Measurements from ENCODE around the gene STARD13. TPM values are rescaled to one million over a fixed set of nuclear protein-coding genes. Genes with fewer than 3 reads are reported as not detected.

Gene STARD13, protein sequence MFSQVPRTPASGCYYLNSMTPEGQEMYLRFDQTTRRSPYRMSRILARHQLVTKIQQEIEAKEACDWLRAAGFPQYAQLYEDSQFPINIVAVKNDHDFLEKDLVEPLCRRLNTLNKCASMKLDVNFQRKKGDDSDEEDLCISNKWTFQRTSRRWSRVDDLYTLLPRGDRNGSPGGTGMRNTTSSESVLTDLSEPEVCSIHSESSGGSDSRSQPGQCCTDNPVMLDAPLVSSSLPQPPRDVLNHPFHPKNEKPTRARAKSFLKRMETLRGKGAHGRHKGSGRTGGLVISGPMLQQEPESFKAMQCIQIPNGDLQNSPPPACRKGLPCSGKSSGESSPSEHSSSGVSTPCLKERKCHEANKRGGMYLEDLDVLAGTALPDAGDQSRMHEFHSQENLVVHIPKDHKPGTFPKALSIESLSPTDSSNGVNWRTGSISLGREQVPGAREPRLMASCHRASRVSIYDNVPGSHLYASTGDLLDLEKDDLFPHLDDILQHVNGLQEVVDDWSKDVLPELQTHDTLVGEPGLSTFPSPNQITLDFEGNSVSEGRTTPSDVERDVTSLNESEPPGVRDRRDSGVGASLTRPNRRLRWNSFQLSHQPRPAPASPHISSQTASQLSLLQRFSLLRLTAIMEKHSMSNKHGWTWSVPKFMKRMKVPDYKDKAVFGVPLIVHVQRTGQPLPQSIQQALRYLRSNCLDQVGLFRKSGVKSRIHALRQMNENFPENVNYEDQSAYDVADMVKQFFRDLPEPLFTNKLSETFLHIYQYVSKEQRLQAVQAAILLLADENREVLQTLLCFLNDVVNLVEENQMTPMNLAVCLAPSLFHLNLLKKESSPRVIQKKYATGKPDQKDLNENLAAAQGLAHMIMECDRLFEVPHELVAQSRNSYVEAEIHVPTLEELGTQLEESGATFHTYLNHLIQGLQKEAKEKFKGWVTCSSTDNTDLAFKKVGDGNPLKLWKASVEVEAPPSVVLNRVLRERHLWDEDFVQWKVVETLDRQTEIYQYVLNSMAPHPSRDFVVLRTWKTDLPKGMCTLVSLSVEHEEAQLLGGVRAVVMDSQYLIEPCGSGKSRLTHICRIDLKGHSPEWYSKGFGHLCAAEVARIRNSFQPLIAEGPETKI
- total RNA-seq = 1 to 10 TPM in 2 of 5 experiments, under 1 TPM in 3; 0.30 to 1.1 (median 0.73) TPM
- polyA plus RNA-seq = not detected
- total RNA-seq = not detected

DNA sequence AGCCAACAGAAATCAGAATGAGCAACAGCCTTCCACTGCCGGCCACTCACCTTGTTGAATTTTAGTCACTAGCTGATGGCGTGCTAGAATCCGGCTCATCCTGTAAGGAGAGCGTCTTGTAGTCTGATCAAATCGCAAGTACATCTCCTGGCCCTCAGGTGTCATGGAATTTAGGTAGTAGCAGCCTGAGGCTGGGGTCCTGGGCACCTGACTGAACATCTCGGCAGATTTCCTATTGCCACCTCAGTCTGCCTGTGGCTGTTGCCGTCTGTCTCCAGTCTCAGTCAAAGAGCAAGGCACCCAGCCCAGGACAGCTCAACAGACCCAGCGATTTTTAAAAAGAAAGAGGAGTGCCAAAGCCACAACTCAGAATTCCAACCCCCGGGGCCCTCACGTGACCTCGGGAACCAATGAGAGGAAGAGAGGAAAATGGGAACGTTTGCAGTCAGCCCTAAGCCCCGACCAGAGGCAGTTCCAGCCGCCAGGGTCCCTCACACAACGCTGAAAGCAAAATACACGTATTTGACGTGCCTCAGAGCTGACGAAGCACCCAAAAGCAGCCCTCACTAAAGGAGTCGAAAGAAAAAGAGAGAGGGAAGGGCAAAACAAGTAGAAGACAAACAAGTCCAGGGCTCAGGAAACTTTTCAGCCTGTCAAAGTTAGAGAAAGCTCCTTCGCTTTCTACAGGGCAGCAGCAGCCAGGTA is at the start of gene STARD13:
STARD13 (minus strand) TSS at position 336 of the 705 bp plus-strand sequence; CDS start at position 219, 117 bp downstream.
- ATAC-seq = peak; percentile 40
- H3K9me3 ChIP-seq (ENCODE audit: control insufficient read depth in 2 of 3, low read length in 3 of 3) = no peaks in the 10 kb centered on the region
- Mint-ChIP-seq H3K9me3 (peaks cover 0 to under 1% (median 0%) of the 10 kb centered on the region in 11 donors), H3K4me3 (peak within 1 kb of the TSS; percentile 68 to 86 (median 80)), H3K4me1 (peaks cover 10 to 24% (median 19%) of the 10 kb centered on the region in 7 donors), H3K36me3 (no peaks in the 10 kb centered on the region), H3K27ac (peak within 1 kb of the TSS in 2 of 9 donors; percentile 10 to 53), H3K27me3 (peaks cover 44 to 79% (median 56%) of the 10 kb centered on the region in 5 donors)
- H3K36me3 ChIP-seq (ENCODE audit: control insufficient read depth in 2 of 3, insufficient read depth in 3 of 3, low read length in 3 of 3) = no peaks in the 10 kb centered on the region
- CTCF ChIA-PET = no interaction called here
- H3K4me1 ChIP-seq (ENCODE audit: control insufficient read depth in 2 of 2, insufficient read depth in 2 of 2, low read length in 2 of 2) = peaks cover 0 to 6% of the 10 kb centered on the region in 2 donors
- H3K4me3 ChIP-seq (ENCODE audit: low read length) = no peak within 1 kb of the TSS
- no peak within 1 kb of the TSS for H3K27ac ChIP-seq (ENCODE audit: low read depth, low read length)
- POLR2A ChIA-PET = no interaction called here
- no peaks in the 10 kb centered on the region for H3K27me3 ChIP-seq (ENCODE audit: control insufficient read depth in 2 of 2, insufficient read depth in 2 of 2, low read length in 2 of 2)
- intact Hi-C loops (cut with micrococcal nuclease) = no loop called here
- DNase-seq = peak in 3 of 9 donors; percentile 3 to 24 (median 3)

DNA sequence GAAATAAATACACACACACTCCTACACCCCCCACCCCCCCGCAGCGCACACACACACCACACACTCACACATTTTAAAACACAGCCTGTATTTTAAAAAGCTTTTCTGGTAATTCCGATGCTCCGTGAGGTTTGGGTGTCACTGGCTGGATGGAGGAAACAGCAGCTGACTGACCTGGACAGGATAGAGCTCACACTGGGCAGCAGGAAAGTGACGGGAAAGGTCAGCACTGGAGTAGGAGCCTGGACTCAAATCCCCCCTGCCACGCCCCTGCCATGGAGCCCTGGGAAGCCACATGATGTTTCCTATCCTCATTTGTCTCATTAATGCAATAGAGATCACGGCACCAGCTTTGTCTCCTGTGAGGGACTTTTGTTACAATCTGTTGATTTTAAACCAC is 49.3 kb upstream of the STARD13 start:
- Mint-ChIP-seq H3K4me3 (peak overlapping the region in 1 of 10 donors; percentile 32), H3K36me3 (no peaks in the 10 kb centered on the region), H3K27me3 (peaks cover 6 to 35% (median 30%) of the 10 kb centered on the region in 5 donors), H3K27ac (no peak overlapping the region), H3K9me3 (no peaks in the 10 kb centered on the region), H3K4me1 (no peaks in the 10 kb centered on the region)
- Histone ChIP-seq H3K27ac (ENCODE audit: low read depth, low read length) (no peak overlapping the region), H3K9me3 (ENCODE audit: control insufficient read depth in 2 of 3, low read length in 3 of 3) (no peaks in the 10 kb centered on the region), H3K36me3 (ENCODE audit: control insufficient read depth in 2 of 3, insufficient read depth in 3 of 3, low read length in 3 of 3) (no peaks in the 10 kb centered on the region), H3K27me3 (ENCODE audit: control insufficient read depth in 2 of 2, insufficient read depth in 2 of 2, low read length in 2 of 2) (no peaks in the 10 kb centered on the region), H3K4me3 (ENCODE audit: low read length) (no peak overlapping the region), H3K4me1 (ENCODE audit: control insufficient read depth in 2 of 2, insufficient read depth in 2 of 2, low read length in 2 of 2) (no peaks in the 10 kb centered on the region)
- POLR2A ChIA-PET = no interaction called here
- CTCF ChIA-PET = no interaction called here
- DNase-seq (no peak), ATAC-seq (no peak)
- intact Hi-C loops (cut with micrococcal nuclease) = no loop called here

DNA sequence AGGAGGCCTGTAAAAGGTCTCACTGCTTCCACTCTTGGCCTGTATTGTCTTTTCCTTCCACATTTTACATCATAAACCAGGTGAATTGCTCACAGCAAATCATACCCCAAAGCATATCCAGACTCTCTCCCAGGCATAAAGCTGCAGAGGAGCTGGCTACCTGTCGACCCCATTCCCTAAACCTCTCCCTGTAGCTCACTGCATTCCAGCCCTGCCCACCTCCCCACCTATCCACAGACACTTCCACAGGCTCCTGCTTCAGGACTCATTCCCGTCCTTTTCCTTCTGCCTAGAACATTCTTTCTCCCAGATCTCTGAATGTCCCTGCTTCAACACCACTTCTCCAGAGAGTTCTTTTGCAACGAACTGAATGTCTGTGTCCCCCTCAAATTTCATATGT is 46.4 kb upstream of the STARD13 start:
- ChIA-PET POLR2A (no interaction called here), CTCF (no interaction called here)
- Mint-ChIP-seq H3K9me3 (no peaks in the 10 kb centered on the region), H3K4me3 (no peak overlapping the region), H3K36me3 (no peaks in the 10 kb centered on the region), H3K27me3 (peaks cover 3 to 35% (median 31%) of the 10 kb centered on the region in 5 donors), H3K4me1 (no peaks in the 10 kb centered on the region), H3K27ac (no peak overlapping the region)
- no peaks in the 10 kb centered on the region for H3K27me3 ChIP-seq (ENCODE audit: control insufficient read depth in 2 of 2, insufficient read depth in 2 of 2, low read length in 2 of 2)
- H3K36me3 ChIP-seq (ENCODE audit: control insufficient read depth in 2 of 3, insufficient read depth in 3 of 3, low read length in 3 of 3) = no peaks in the 10 kb centered on the region
- intact Hi-C loops (cut with micrococcal nuclease) = no loop called here
- DNase-seq = no peak
- H3K4me3 ChIP-seq (ENCODE audit: low read length) = no peak overlapping the region
- H3K4me1 ChIP-seq (ENCODE audit: control insufficient read depth in 2 of 2, insufficient read depth in 2 of 2, low read length in 2 of 2) = no peaks in the 10 kb centered on the region
- H3K27ac ChIP-seq (ENCODE audit: low read depth, low read length) = no peak overlapping the region
- no peak for ATAC-seq
- no peaks in the 10 kb centered on the region for H3K9me3 ChIP-seq (ENCODE audit: control insufficient read depth in 2 of 3, low read length in 3 of 3)

DNA sequence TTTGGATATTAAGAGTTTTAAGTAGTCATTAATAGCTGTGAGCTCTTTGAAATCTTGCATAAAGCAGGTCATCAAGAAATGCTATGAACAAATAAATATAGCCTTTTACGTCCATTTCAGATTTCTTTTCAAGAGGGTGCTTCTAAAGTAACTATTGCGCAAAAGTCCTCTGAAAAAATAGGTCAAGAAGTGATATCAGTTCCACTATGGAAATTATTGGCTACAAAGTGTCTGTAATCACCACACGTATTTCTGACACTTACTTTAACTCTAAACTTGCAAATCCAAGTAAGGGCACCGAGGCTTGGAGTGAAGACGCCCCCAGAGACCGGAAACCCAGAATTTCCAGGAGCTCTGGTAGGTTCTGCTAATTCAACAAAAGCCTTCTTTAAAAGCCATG is 44.9 kb upstream of the STARD13 start:
- H3K4me3 Mint-ChIP-seq = no peak overlapping the region
- intact Hi-C loops (cut with micrococcal nuclease) = no loop called here
- ChIA-PET CTCF (no interaction called here), POLR2A (no interaction called here)
- no peak overlapping the region for H3K4me3 ChIP-seq (ENCODE audit: low read length)
- no peaks in the 10 kb centered on the region for H3K27me3 ChIP-seq (ENCODE audit: control insufficient read depth in 2 of 2, insufficient read depth in 2 of 2, low read length in 2 of 2)
- H3K27ac ChIP-seq (ENCODE audit: low read depth, low read length) = no peak overlapping the region
- peaks cover 3 to 37% (median 31%) of the 10 kb centered on the region in 5 donors for H3K27me3 Mint-ChIP-seq
- H3K4me1 ChIP-seq (ENCODE audit: control insufficient read depth in 2 of 2, insufficient read depth in 2 of 2, low read length in 2 of 2) = no peaks in the 10 kb centered on the region
- H3K9me3 Mint-ChIP-seq = no peaks in the 10 kb centered on the region
- peaks cover 0 to 2% (median 0%) of the 10 kb centered on the region in 7 donors for H3K4me1 Mint-ChIP-seq
- no peaks in the 10 kb centered on the region for H3K9me3 ChIP-seq (ENCODE audit: control insufficient read depth in 2 of 3, low read length in 3 of 3)
- H3K36me3 ChIP-seq (ENCODE audit: control insufficient read depth in 2 of 3, insufficient read depth in 3 of 3, low read length in 3 of 3) = no peaks in the 10 kb centered on the region
- H3K36me3 Mint-ChIP-seq = no peaks in the 10 kb centered on the region
- no peak for DNase-seq
- ATAC-seq = no peak
- H3K27ac Mint-ChIP-seq = no peak overlapping the region

DNA sequence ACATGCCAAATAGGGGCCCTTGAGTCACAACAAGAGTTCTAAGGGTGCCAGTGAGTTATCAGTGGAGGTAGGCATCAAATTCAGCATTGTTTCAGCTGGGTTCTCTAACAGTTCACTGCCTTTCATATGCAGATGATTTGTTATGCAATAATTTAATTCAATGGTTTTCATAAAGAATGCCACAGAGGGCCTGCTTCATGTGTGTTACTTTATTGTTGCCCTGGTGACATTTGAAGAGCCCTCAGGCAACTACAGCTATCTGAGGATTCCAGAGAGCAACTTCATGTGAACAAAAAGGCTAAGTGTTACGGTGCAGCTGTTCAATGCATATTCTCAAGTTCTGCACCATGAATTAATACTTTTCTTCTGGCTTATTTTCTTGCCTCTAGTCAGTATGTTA is 43.1 kb upstream of the STARD13 start:
- Histone ChIP-seq H3K4me1 (ENCODE audit: control insufficient read depth in 2 of 2, insufficient read depth in 2 of 2, low read length in 2 of 2) (no peaks in the 10 kb centered on the region), H3K27me3 (ENCODE audit: control insufficient read depth in 2 of 2, insufficient read depth in 2 of 2, low read length in 2 of 2) (no peaks in the 10 kb centered on the region), H3K27ac (ENCODE audit: low read depth, low read length) (no peak overlapping the region), H3K36me3 (ENCODE audit: control insufficient read depth in 2 of 3, insufficient read depth in 3 of 3, low read length in 3 of 3) (no peaks in the 10 kb centered on the region), H3K4me3 (ENCODE audit: low read length) (no peak overlapping the region), H3K9me3 (ENCODE audit: control insufficient read depth in 2 of 3, low read length in 3 of 3) (no peaks in the 10 kb centered on the region)
- Mint-ChIP-seq H3K27me3 (peaks cover 3 to 26% (median 15%) of the 10 kb centered on the region in 5 donors), H3K4me1 (peaks cover 0 to 2% (median 0%) of the 10 kb centered on the region in 7 donors), H3K36me3 (no peaks in the 10 kb centered on the region), H3K4me3 (no peak overlapping the region), H3K9me3 (no peaks in the 10 kb centered on the region), H3K27ac (no peak overlapping the region)
- ChIA-PET CTCF (interaction anchor here (0.7 kb wide), 1 partner anchor 17 kb away, joined by 5 read pairs; no protein-coding TSS in a partner anchor), POLR2A (no interaction called here)
- DNase-seq = no peak
- intact Hi-C loops (cut with micrococcal nuclease) = no loop called here
- ATAC-seq = no peak

DNA sequence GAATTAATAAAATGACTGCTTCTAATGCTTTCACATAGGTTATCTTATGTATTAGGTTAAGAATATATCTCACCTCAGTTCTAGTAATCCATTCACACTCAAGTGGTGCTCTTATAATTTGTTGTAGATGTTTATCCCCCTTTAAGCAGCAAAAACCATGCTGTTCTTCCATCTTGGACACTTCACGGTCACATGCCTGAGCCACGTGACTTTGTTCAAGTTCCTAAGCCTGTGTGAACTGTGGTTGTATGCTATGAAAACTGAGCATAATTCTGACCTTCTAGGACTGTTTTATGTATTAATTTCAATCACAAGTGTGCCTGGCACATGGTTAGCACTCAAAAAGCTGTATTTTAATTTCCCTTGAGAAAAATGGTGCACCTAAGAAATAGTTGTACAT is 41.2 kb upstream of the STARD13 start:
- H3K9me3 ChIP-seq (ENCODE audit: control insufficient read depth in 2 of 3, low read length in 3 of 3) = no peaks in the 10 kb centered on the region
- ATAC-seq = no peak
- no peaks in the 10 kb centered on the region for H3K4me1 ChIP-seq (ENCODE audit: control insufficient read depth in 2 of 2, insufficient read depth in 2 of 2, low read length in 2 of 2)
- Mint-ChIP-seq H3K27ac (peak overlapping the region in 1 of 9 donors; percentile 53), H3K27me3 (peaks cover 2 to 22% (median 8%) of the 10 kb centered on the region in 5 donors), H3K4me3 (no peak overlapping the region), H3K9me3 (no peaks in the 10 kb centered on the region), H3K36me3 (no peaks in the 10 kb centered on the region), H3K4me1 (peaks cover 0 to 2% (median 0%) of the 10 kb centered on the region in 7 donors)
- H3K27me3 ChIP-seq (ENCODE audit: control insufficient read depth in 2 of 2, insufficient read depth in 2 of 2, low read length in 2 of 2) = no peaks in the 10 kb centered on the region
- ChIA-PET CTCF (no interaction called here), POLR2A (no interaction called here)
- H3K27ac ChIP-seq (ENCODE audit: low read depth, low read length) = no peak overlapping the region
- intact Hi-C loops (cut with micrococcal nuclease) = no loop called here
- H3K36me3 ChIP-seq (ENCODE audit: control insufficient read depth in 2 of 3, insufficient read depth in 3 of 3, low read length in 3 of 3) = no peaks in the 10 kb centered on the region
- no peak overlapping the region for H3K4me3 ChIP-seq (ENCODE audit: low read length)
- no peak for DNase-seq

Data from naive thymus-derived CD4-positive, alpha-beta T cell (primary cell).